Psoas muscle (tissue), 8 donors: ENCODE measurements around the gene AADACL3. TPM values are rescaled to one million over a fixed set of nuclear protein-coding genes. Genes with fewer than 3 reads are reported as not detected.

Experiments used
- ATAC-seq, 4 donors: fragments of 200-7000 bp; cut with Tn5 transposase; one replicate each; pipeline ENCODE4 v1.9.1; 2020; ENCODE audit warnings: moderate library complexity in 3 of 4, mild to moderate bottlenecking in 2 of 4
- DNase-seq, 2 donors: peaks; one replicate each; pipeline ENCODE4 v3.0.0-alpha.2; 2020
- H3K27ac ChIP-seq: fragments of 200-600 bp; one replicate; pipeline ENCODE4 v1.8.0; 2022
- H3K27me3 ChIP-seq, 3 donors: fragments of 200-600 bp in 1 of 3; one replicate each; pipeline versions ENCODE4 v1.6.1 to v1.8.0; 2013 to 2022; ENCODE audit warnings: low read length in 2 of 3, mild to moderate bottlenecking in 2 of 3, moderate library complexity in 1 of 3; ENCODE audit not compliant: insufficient read depth in 3 of 3
- H3K36me3 ChIP-seq, 2 donors: fragments of 200-600 bp in 1 of 2; one replicate each; pipeline versions ENCODE4 v1.6.1 to v1.8.0; 2013 to 2022; ENCODE audit warnings: low read depth in 1 of 2, mild to moderate bottlenecking in 1 of 2, moderate library complexity in 1 of 2; ENCODE audit not compliant: insufficient read depth in 1 of 2
- H3K4me1 ChIP-seq: fragments of 200-600 bp; one replicate; pipeline ENCODE4 v1.8.0; 2022
- H3K4me3 ChIP-seq: fragments of 200-600 bp; one replicate; pipeline ENCODE4 v1.8.0; 2022; ENCODE audit warnings: mild to moderate bottlenecking
- H3K9me3 ChIP-seq: fragments of 200-600 bp; one replicate; pipeline ENCODE4 v1.8.0; 2022
- WGBS, 3 donors: extraction: QIAGEN DNeasy Blood & Tissue Kit; methylation state at CpG; one replicate each; pipeline versions ENCODE4 v1.1.6 to v1.1.7; 2013; 5-methylcytosine and 5-hydroxymethylcytosine counted together
- intact Hi-C, 2 donors: fragments of 100-400 bp; cut with DNase I; formaldehyde crosslinking; loops; one replicate each; pipeline versions ENCODE4 v1.11.0 to v1.14.2; 2022
- polyA plus RNA-seq, 3 donors: library from polyadenylated mRNA; stranded (reverse); fragments of 200-250 nt; gene quantifications; one replicate each; pipeline ENCODE4 v1.2.3, GENCODE V29; 2013
- total RNA-seq, 4 donors: library from RNA; stranded (reverse); fragmentation: NEBNext Ultra II Directional in 2 of 4; extraction: Animal tissue kit (Norgen Biotek cat#: 25700) in 2 of 4; gene quantifications; one replicate each; pipeline versions ENCODE4 v1.2.1 to v1.2.4, GENCODE V29; 2021 to 2023
- TF ChIP-seq, protein P1 (sequence below): fragments of 200-600 bp; IDR thresholded peaks from one replicate; pipeline ENCODE4 v1.8.0; 2022; ENCODE audit warnings: antibody characterized with exemption
- donor health status: healthy with polysubstance abuse.
- donor health status: DM: no; HTN: no; CAD: no; lungs with moderate emphysema.
- donor health status: Bipolar disorder and iron deficiency.
- donor health status: healthy.
- donor health status: DM: yes; HTN: yes; CAD: no.
- donor health status: DM: no; HTN: no; CAD: no.
- donor health status: DM: no; HTN: no; CAD: no.
- donor health status: DM: yes; HTN: yes; CAD: no.

Gene AADACL3
- total and polyA plus RNA-seq, 7 donors: not detected

- 16 to 38% (median 24%) methylated on average over 1 of the region's 1 CpG for WGBS, 3 donors
Observed at GRCh38 chr1:12677565-12677964, 38.3 kb upstream of the AADACL3 start.

DNA sequence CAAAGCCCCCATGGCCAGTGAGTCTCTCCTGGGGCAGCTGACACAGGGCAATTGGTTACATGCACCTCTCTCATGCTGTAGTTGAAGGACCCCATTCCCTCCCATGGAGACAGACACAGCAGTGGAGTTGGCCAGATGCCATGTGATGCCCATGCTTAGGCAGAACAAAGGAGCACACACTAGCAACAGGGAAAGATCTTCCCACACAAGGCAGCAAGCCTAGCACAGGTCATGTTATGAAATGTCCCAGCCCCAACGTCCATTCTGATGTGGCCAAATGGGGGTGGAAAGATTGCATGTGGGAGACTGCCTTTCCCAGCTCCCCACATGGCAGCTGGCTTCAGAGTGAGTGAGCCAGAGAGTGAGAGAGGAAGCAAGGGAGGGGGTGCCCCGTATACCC, 37.6 kb upstream of the AADACL3 start:
- TF ChIP-seq, protein P1, sequence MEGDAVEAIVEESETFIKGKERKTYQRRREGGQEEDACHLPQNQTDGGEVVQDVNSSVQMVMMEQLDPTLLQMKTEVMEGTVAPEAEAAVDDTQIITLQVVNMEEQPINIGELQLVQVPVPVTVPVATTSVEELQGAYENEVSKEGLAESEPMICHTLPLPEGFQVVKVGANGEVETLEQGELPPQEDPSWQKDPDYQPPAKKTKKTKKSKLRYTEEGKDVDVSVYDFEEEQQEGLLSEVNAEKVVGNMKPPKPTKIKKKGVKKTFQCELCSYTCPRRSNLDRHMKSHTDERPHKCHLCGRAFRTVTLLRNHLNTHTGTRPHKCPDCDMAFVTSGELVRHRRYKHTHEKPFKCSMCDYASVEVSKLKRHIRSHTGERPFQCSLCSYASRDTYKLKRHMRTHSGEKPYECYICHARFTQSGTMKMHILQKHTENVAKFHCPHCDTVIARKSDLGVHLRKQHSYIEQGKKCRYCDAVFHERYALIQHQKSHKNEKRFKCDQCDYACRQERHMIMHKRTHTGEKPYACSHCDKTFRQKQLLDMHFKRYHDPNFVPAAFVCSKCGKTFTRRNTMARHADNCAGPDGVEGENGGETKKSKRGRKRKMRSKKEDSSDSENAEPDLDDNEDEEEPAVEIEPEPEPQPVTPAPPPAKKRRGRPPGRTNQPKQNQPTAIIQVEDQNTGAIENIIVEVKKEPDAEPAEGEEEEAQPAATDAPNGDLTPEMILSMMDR: no peak
- Histone ChIP-seq H3K27ac (peak overlapping the region; percentile 78), H3K36me3 (no peaks in the 10 kb centered on the region), H3K4me1 (peaks cover 26% of the 10 kb centered on the region), H3K4me3 (no peak overlapping the region), H3K9me3 (no peaks in the 10 kb centered on the region), H3K27me3 (no peaks in the 10 kb centered on the region)
- DNase-seq (peak in 1 of 2 donors; percentile 59), ATAC-seq (peak in 3 of 4 donors; percentile 59 to 73 (median 67))
- intact Hi-C loops: no loop called here
- WGBS, 3 donors: 14 to 21% (median 16%) methylated on average over 2 of the region's 2 CpGs

More at GRCh38 chr1:12677565-12677964, 38.3 kb upstream of the AADACL3 start:
- H3K9me3 ChIP-seq: no peaks in the 10 kb centered on the region
- peak; percentile 47 to 81 for DNase-seq
- no peaks in the 10 kb centered on the region for H3K27me3 ChIP-seq
- H3K4me1 ChIP-seq: peaks cover 26% of the 10 kb centered on the region
- H3K36me3 ChIP-seq: no peaks in the 10 kb centered on the region
- TF ChIP-seq, protein P1: no peak
- H3K4me3 ChIP-seq: no peak overlapping the region
- intact Hi-C loops: no loop called here
- ATAC-seq: peak; percentile 94 to 97 (median 96)
- H3K27ac ChIP-seq: peak overlapping the region; percentile 78

- no peaks in the 10 kb centered on the region for H3K36me3 ChIP-seq
- H3K9me3 ChIP-seq: no peaks in the 10 kb centered on the region
- intact Hi-C loops: no loop called here
- DNase-seq: no peak
- no peak overlapping the region for H3K4me3 ChIP-seq
- peak overlapping the region; percentile 78 for H3K27ac ChIP-seq
- 90 to 95% (median 93%) methylated on average over 3 of the region's 3 CpGs for WGBS, 3 donors
- H3K27me3 ChIP-seq: no peaks in the 10 kb centered on the region
- ATAC-seq: no peak
- TF ChIP-seq, protein P1: no peak
- peaks cover 26% of the 10 kb centered on the region for H3K4me1 ChIP-seq
Observed at GRCh38 chr1:12678820-12679219, 37.1 kb upstream of the AADACL3 start.

- no peaks in the 10 kb centered on the region for H3K36me3 ChIP-seq
- no peak for DNase-seq
- no peak overlapping the region for H3K4me3 ChIP-seq
- WGBS, 3 donors: 44 to 58% (median 52%) methylated on average over 2 of the region's 2 CpGs
- no peak overlapping the region for H3K27ac ChIP-seq
- intact Hi-C loops: no loop called here
- no peak for ATAC-seq
- TF ChIP-seq, protein P1: no peak
- H3K27me3 ChIP-seq: no peaks in the 10 kb centered on the region
- no peaks in the 10 kb centered on the region for H3K9me3 ChIP-seq
- peaks cover 10% of the 10 kb centered on the region for H3K4me1 ChIP-seq
Observed at GRCh38 chr1:12690156-12690555, 25.8 kb upstream of the AADACL3 start.
